Measurements from ENCODE around the gene NDOR1.
"Not testable (repeated sequence)": the region's sequence is repeated elsewhere in the genome, so short reads cannot be mapped to it uniquely, and the experiment has no call there.

The NDOR1 gene

DNA sequence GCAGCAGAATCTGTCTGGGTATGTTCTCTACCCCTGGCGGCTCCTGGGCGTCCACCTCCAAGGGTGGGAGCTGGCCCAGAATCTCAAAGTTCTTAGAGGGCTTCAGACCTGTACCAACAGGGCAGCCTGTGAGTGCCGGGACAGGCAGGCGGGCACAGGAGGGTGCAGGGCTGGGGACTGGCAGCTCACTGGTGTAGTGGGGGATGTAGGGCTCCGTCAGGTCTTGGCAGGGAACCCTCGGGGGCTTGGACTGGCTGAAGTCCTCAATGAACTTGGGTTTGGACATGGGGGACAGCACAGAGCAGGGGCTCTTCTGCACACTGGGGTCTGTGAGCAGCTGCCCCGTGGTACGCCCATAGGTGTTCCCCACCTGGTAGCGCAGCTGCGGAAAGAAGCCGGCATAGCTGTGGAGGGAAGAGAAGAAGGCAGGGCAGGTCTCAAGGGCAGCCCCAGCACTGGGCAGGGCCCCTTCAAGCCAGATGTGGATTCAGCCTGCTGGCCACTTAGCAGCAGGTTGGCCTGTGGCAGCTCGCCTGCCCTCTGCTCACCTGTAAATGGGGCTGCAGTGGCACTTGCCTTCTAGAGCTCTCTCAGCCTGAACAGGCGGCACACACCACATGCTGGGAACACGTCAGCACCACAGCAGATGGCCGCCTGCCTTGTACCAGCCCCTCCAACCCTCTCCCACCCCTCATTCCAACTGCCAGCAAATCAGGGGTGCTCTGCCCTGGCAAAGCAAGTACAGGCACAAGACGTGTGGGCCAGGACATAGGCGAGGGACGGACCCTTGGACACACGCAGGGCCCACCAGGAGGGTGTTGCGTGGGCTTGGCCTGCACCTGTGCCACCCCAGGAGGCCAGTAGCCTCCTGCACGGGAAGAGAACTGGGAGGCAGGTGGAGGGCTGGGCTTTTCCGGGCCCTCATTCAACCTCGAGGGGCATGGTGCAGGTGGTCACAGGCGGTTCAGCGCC lies 40.2 kb downstream of the NDOR1 start:
- DNase-seq = no peak

DNA sequence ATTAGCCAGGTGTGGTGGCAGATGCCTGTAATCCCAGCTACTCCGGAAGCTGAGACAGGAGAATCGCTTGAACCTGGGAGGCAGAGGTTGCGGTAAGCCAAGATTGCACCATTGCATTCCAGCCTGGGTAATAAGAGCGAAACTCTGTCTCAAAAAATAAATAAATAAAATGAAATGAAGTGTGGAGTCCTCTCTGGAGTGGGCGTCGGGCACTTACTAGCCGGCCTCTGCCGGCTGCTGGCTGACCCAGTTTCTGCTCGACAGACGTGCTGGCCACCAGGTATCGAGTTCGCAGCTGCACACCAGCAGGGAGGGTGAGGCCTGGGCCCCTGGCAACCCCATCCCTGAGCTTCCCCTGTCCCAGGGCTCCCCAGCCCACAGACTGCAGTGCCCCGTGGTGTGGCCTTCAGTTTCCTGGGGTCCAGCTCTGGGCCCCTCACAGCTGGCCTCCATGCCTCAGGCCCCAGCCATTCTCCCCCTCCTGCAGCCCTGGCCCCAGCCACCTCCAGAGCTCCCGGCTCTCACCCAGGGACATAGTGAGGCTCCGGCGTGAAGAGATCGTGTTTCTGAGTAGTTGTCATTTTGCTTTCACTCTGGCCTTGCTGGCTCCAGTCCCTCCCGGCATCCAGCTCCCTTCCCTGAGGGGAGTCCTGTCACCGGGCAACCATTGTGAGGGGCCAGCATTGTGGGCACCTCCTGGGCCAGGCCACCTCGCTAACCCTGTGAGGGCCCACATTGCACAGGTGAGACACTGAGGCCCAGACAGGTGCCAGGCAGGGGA lies 41.8 kb downstream of the NDOR1 start:
- DNase-seq = no peak

DNA sequence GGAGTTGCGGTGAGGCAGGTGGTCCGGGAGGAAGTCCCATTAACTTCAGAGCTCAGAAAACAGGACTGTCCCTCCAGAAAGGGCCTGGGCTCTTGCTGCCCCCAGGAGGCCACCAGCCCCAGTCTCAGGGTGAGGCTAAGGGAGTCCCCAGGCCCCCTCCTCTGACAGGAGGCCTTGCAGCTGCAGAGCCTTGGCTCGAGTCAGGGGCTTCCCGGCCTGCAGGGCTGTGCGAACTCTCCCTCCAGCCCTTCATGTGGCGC lies 42.3 kb downstream of the NDOR1 start:
- no peak for DNase-seq

DNA sequence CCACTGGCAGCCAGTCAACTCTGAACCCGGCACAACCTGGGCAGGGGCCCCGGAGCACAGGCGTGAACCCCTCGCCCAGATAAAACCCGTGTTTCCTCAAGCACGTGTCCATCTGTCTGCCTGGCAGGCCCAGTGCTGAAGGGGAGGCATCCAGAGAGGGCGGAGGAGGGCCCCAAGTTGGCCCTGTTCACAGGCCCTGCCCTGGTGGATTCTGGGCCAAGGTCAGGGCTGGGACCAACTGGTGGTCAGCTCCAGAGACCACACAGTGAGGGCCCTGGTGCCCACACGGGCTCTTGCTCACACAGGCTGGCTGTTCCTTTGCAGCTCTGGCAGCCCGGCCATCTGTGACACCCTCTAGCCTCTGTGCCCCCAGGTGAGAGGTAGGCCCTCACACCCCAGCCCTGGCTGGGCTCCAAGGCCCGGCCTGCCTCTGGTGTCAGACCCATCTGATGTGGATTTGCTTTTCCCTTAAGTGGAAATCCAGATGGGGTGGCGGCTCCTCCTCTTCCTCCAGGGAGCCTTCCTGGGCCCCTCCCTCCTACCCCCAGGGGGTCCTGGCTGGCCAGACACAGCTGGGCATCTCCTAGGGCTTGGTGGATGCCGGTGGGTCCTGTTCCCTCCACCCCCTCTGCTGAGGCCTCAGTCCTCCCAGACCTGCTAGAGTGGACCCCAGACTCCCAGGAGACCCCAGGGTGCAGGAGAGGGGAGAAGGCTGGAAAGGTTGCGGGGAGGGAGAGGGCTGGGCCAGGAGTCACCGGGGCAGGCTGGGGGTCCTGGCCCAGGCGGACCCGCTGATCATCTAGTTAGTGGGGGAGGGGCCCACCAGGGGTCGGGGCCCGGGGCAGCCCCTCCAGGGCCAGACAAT lies 45.1 kb downstream of the NDOR1 start:
- DNase-seq = no peak

DNA sequence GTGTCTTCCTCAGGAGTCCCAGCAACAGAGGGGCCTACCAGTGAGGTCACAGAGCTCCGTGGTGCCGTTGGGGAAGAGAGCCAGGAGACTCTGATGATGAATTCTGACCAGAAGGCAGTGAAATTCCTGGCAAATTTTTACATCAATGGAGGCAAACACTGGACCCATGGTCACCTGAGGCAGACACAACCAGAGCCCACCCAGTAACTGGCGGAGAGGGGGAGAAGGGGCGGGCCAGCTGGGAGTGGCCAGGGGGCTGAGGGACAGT lies 45.6 kb downstream of the NDOR1 start, which contains the start of gene STPG3:
TSS of gene STPG3 (plus strand) at position 93 of the 268 bp plus-strand sequence. CDS start at position 94, 1 bp downstream.
- no peak for DNase-seq

DNA sequence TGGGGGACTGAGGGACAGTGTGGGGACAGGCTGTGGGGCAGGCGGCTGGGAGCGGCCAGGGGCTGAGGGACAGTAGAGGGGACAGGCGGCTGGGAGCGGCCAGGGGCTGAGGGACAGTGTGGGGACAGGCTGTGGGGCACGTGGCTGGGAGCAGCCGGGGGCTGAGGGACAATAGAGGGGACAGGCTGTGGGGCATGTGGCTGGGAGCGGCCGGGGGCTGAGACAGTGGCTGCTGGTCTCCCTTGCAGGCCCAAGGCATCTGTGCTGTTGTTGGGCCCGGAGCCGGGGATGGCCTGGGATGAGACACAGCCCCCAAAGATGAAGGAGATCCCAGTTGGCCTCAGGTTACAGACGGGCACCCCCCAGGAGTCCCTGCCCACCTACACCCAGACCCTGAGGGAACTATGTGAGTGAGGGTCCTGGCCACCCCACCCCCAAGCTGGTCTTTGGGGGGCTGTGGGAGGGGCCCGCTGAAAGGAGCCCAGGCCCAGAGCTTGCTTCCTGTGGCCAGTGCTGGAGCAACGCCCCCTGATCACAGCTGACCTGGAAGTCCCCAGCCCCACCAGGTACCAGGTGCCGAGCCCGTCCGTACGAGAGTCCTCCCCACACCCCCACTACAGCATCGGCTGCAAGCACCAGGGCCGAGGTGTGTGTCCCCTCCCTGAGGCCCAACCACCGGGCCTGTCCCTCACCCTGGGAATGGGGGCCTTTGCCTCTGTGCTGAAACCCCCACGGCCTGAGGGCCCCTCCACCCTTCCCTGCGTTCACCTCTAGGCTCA lies 46.2 kb downstream of the NDOR1 start:
- DNase-seq = no peak

DNA sequence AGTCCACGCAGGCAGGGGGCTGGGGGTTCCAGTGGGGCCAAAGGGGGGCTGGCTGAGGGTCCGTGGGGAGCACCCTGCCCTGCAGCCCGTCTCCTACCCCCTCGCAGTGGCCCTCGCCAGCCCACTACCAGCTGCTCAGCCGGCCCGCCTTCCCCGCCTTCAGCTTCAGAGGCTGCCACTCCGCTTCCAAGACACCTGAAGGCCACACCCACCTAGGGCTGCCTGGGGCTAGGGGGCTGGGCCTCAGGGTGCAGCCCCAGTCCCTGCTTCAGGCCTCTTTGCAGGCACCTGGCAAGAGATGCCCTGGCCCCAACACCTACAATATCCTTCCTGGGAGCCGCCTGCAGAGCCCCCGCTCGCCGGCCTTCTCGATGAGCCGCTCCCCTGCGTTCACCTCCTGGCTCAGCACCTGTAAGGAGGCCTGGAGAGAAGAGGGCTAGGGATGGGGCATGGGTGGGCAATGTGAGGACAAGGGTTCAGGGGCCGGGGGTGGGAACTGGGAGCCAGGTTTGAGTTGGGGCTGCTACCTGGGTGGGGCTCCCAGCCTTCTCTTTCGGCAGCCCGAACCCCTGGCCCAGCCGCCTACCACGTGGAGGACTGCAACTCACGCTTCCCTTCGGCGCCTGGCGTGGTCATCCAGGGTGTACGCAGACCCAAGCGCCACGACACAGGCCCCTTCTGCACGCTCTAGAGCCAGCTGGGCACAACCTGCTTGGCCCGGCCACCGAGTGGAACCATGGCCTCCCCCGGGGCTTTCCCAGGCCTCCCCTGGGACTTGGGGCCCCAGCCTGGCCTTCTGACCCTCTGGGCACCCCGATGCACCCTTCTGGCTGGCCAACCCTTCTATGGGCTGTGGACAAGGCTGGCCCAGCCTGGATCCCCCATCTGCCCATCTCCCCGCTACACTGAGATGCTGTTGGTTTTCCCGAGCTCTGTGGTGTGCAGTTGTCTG lies 47.3 kb downstream of the NDOR1 start:
- DNase-seq = no peak

DNA sequence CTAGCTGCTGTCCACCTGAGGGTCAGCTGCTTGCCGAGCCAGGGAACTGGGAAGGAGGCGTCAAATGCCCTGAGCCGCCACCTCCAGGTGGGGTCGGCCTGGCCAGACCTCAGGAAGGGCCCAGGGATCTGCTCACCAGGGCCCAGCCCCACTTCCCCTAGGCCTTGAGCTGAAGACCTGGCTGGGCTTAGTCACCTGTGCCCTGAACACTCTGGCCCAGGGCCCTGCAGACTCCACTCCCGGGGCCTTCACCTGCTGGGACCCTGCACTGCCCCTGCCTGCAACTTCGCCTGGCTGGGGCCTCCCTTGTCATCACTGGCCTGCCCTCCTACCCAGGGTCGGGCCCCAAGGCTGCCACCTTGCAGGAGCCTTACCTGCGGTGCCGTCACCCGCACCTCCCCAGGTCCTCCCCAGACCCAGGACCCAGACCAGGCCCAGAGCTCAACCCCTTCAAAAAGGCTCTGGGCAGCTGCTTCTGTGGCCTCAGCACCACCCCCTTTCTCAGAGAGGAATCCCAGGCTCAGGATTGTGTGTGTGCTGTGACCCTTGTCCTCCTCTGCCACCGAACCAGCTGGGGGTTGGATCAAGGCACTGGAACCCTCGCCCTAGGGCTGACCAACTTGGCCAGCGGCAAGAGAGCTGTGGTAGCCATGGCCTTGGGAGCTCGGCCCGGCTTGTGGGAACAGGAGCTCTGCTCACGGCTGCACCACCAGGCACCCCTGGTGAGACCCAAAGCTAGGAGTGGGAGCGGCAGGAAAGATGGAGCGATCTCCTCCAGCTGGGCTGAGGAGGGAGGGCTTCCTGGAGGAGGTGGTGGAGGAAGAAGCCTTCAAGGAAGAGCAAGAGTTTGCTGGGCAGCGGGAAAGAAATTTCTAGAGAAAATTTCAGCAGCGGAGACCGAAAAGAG lies 48.5 kb downstream of the NDOR1 start:
- DNase-seq = no peak

DNA sequence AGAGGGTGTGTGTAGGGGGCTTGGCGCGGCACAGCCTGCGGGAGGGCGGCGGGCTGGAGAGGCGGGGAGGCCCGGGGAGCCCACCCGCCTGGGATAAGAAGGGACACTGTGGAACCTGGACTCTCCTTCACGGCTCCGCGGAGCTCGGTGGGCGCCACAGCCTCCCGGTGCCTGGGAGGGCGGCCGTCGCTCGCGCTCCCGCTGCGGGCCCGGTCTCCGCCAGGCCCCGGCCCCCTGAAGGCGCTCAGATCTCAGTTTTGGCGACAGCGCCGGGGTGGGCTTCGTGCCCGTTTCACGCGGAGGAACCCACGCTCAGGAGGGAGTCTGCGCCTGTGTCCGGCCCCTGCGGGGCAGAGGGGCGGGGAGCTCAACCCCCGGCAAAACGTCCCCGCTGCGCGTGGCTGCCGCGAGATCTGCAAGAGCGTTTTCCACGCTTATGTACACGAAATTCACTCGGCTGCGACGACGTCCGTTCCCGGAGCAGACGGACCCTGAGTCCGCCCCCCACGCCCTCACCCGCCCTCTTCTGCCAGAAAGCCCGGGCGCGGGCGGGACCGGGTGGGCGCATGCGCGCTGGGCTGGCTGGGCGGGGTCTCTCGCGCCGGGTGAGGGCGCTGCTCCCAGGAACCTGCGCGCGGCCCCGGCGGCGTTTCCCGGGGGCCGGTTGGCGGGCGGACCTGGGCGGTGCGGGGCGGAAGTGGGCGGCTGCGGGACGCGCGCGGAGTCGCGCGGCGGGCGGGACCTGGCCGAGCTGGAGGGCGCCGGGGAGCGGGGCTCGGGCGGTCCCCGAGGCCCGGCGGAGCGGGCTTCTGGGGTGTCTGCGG lies 49.3 kb downstream of the NDOR1 start, which contains the start of gene NELFB:
TSS of gene NELFB (plus strand) at position 704 of the 824 bp plus-strand sequence.
- DNase-seq = peak; percentile 100

DNA sequence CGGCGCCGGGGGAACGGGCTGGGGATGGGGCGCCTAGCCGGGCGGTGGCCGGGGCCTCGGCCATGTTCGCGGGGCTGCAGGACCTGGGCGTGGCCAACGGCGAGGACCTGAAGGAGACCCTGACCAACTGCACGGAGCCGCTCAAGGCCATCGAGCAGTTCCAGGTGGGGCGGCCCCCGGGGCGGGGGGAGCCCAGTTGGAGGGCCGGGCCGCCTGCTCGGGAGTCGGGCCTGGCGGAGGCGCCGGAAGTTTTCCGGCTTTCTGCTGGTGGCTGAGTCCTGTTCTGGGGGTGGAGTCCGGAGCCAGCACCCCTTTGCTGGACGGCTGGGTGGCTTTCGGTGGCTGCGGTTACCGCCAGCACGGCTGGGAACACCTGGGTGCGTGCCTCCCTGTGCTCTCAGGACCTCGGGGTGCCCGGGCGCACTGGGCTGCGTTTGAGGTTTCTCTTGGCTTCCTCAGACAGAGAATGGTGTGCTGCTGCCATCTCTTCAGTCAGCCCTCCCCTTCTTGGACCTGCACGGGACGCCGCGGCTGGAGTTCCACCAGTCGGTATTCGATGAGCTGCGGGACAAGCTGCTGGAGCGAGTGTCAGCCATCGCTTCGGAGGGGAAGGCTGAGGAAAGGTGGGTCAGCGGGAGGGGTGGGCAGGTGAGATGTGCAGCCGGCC lies 50.1 kb downstream of the NDOR1 start:
- peak; percentile 77 for DNase-seq

DNA sequence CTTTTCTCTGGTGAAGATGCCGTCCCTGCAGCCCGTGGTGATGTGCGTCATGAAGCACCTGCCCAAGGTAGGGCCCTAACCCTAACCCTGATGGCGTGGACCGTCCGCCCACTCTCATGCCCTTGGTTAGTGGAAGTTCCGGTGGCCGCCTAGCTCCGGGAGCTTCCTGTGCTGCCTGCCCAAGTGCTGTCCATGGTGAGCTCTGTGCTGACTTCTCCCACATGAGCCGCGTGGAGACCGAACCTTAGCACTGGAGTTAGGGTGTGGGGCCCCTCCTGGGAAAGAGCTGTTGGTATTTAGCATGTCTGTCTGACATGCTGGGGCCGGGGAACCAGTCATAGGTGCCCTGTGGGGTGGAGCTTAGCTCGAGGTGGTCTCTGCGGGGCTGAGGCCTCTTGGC lies 50.9 kb downstream of the NDOR1 start:
- DNase-seq = no peak

DNA sequence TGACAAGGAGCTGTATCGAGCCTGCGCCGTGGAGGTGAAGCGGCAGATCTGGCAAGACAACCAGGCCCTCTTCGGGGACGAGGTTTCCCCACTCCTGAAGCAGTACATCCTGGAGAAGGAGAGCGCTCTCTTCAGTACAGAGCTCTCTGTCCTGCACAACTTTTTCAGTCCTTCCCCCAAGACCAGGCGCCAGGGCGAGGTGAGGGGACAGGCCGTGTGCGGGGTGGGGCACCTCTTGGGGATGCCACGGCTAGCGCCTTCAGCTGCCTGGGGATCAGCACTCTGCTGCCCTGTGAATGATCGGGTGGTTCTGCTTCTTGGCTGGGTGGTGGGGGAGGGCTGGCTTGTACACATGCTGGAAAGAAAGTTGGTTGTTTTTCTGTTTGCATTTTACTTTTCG lies 51.4 kb downstream of the NDOR1 start:
- DNase-seq = no peak

DNA sequence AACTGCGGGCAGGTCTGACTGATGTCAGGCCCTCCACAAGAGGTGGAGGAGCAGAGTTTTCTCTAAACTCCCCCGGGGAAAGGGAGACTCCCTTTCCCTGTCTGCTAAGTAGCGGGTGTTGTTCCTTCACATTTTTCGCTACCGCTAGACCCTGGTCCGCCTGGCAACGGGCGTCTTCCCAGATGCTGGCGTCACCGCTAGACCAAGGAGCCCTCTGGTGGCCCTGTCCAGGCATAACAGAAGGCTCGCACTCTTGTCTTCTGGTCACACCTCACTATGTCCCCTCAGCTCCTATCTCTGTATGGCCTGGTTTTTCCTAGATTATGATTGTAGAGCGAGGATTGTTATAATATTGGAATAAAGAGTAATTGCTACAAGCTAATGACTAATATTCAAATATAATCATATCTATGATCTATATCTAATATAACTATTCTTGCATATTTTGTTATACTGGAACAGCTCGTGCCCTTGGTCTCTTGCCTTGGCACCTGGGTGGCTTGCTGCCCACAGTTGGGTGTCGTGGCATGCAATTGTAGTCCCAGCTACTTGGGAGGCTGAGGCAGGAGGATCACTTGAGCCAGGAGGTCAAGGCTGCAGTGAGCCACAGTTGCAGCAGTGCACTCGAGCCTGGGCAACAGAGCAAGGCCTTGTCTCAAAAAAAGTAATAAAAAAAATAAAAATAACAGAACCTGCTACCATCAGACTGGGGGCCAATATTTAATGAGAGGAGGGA lies 56.8 kb downstream of the NDOR1 start:
- DNase-seq = not testable (repeated sequence)

DNA sequence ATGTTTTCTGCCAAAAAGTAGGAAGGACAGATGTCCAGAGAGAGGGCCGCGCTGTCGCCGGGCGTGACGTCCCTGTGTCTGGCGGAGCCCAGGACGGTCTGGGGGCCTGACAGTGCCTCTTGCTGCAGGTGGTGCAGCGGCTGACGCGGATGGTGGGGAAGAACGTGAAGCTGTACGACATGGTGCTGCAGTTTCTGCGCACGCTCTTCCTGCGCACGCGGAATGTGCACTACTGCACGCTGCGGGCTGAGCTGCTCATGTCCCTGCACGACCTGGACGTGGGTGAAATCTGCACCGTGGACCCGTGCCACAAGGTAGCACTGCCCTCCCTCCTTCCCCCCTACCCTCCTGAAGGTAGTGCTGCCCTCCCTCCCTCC lies 57.4 kb downstream of the NDOR1 start:
- DNase-seq = no peak

DNA sequence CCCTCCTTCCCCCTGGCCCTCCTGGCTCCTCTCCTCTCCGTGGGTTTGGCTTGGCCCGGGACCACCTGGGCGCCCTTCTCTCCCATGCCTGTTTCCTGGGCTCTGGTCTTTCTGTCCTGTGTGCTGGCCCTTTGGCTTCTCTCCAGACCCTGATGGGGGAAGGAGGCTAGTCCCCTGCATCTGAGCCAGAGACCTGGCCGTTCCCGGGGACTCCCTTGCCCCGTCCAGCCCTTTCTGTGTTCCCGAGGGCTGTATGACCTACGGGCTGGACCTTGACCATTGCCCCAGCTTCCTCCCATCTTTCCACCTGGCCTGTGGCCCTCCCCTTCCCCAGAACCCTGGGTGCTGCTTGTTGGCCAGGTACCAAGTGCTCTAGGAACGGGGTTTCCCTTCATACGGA lies 58.0 kb downstream of the NDOR1 start:
- no peak for DNase-seq

DNA sequence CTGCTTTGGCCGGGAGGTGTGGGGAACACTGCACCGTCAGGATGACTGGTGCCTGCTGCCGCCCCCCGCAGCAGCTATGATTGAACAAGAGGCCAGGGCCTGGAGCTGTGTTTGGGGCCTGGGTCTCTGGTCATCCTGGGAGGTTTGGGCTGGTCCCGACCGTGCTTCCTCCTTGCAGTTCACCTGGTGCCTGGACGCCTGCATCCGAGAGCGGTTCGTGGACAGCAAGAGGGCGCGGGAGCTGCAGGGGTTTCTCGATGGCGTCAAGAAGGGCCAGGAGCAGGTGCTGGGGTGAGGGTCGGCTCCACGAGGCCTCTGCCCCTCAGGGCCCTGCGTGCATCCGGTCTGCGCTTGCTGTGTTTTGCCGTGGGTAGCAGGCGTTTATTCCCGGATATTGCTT lies 58.6 kb downstream of the NDOR1 start:
- DNase-seq = no peak

DNA sequence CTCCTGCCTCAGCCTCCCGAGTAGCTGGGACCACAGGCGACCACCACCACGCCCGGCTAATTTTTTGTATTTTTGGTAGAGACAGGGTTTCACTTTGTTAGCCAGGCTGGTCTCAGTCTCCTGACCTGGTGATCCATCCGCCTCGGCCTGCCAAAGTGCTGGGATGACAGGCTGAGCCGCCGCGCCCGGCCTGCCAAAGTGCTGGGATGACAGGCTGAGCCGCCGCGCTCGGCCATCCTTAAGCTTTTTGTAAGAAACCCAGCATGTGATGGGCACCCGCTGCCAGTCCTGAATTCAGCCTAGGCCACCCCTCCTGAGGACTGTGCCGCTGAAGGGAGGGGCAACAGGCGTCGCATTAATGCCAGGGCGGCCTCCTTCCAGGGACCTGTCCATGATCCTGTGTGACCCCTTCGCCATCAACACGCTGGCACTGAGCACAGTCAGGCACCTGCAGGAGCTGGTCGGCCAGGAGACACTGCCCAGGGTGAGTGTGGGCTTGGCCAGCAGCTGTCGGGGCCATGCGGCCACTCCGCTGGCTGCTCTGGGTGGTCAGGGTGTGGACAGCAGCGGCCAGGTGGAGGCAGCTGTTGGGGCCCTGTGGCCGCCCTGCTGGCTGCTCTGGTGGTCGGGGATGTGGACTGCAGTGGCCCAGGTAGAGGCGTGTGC lies 60.1 kb downstream of the NDOR1 start:
- DNase-seq = no peak

DNA sequence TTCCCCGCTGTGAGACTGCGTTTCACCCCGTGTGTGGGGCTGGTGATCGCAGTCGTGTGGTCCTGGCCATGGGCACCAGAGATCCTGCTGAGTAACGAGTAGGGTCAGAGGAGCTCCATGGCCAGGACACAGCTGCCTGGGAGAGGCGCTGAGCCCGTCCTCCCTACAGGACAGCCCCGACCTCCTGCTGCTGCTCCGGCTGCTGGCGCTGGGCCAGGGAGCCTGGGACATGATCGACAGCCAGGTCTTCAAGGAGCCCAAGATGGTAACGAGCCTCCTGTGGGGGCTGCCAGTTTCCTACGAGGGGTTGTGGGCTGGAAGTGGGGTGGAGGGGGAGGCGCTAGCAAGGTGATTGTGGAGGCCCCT lies 60.6 kb downstream of the NDOR1 start:
- no peak for DNase-seq
